Heart right ventricle (tissue), 16 donors: ENCODE data around the gene PAQR8. TPM values are rescaled to one million over a fixed set of nuclear protein-coding genes. Genes with fewer than 3 reads are reported as not detected.
"Not testable (repeated sequence)": the region's sequence is repeated elsewhere in the genome, so short reads cannot be mapped to it uniquely, and the experiment has no call there.

Source experiments
- ATAC-seq, 8 donors: fragments of 200-7000 bp; cut with Tn5 transposase; one replicate each; pipeline ENCODE4 v1.9.1; 2020; ENCODE audit warnings: mild to moderate bottlenecking in 8 of 8, moderate library complexity in 8 of 8, moderate number of reproducible peaks in 1 of 8
- DNase-seq, 2 donors: peaks; one replicate each; pipeline ENCODE4 v3.0.0-alpha.2; 2020
- H3K27ac ChIP-seq, 10 donors: fragments of 200-600 bp; sonication (generic) in 2 of 10; one replicate each; pipeline versions ENCODE4 v1.5.0 to v1.8.0; 2020 to 2022; ENCODE audit warnings: mild to moderate bottlenecking in 3 of 10
- H3K27me3 ChIP-seq, 7 donors: fragments of 200-600 bp; one replicate each; pipeline ENCODE4 v1.8.0; 2021 to 2022; ENCODE audit warnings: mild to moderate bottlenecking in 2 of 7
- H3K36me3 ChIP-seq, 9 donors: fragments of 200-600 bp; sonication (generic) in 1 of 9; one replicate each; pipeline versions ENCODE4 v1.5.0 to v1.8.0; 2020 to 2022; ENCODE audit warnings: mild to moderate bottlenecking in 2 of 9
- H3K4me1 ChIP-seq, 9 donors: fragments of 200-600 bp; sonication (generic) in 1 of 9; one replicate each; pipeline versions ENCODE4 v1.5.0 to v1.8.0; 2020 to 2022; ENCODE audit warnings: mild to moderate bottlenecking in 4 of 9
- H3K4me3 ChIP-seq, 10 donors: fragments of 200-600 bp; sonication (generic) in 2 of 10; one replicate each; pipeline versions ENCODE4 v1.5.0 to v1.8.0; 2020 to 2022; ENCODE audit warnings: mild to moderate bottlenecking in 7 of 10, moderate library complexity in 2 of 10
- H3K9me3 ChIP-seq, 11 donors: fragments of 200-600 bp in 10 of 11; sonication (generic) in 2 of 11; one replicate each; pipeline versions ENCODE4 v1.5.0 to v1.8.0; 2013 to 2022; ENCODE audit warnings: mild to moderate bottlenecking in 2 of 11, control low read depth in 1 of 11, moderate library complexity in 1 of 11
- CTCF ChIP-seq, 9 donors: fragments of 200-600 bp; sonication (generic) in 2 of 9; IDR thresholded peaks; one replicate each; pipeline versions ENCODE4 v1.5.0 to v1.8.0; 2021 to 2022; ENCODE audit warnings: antibody characterized with exemption in 9 of 9, mild to moderate bottlenecking in 5 of 9, moderate library complexity in 1 of 9
- WGBS, 2 donors: extraction: QIAGEN DNeasy Blood & Tissue Kit; methylation state at CpG; one replicate each; pipeline ENCODE4 v1.1.7; 2013; ENCODE audit warnings: inconsistent platforms in 1 of 2; 5-methylcytosine and 5-hydroxymethylcytosine counted together
- intact Hi-C, 10 donors: fragments of 100-400 bp; cut with DNase I; formaldehyde crosslinking; loops; one replicate each; pipeline versions ENCODE4 v1.11.1 to v1.14.2; 2022
- polyA plus RNA-seq, 2 donors: library from polyadenylated mRNA; stranded (reverse); fragments of 200-250 nt; gene quantifications; one replicate each; pipeline ENCODE4 v1.2.3, GENCODE V29; 2013
- total RNA-seq, 10 donors: library from RNA; stranded (reverse); fragmentation: NEBNext Ultra II Directional in 3 of 10; extraction: Animal tissue kit (Norgen Biotek cat#: 25700) in 3 of 10; gene quantifications; one replicate each; pipeline versions ENCODE4 v1.2.1 to v1.2.4, GENCODE V29; 2021 to 2023
- donor health status: Arrhythmogenic right ventricular cardiomyopathy.
- donor health status: ischemic (EF 13 %, LVEDD 7.1; RV severe dilation, severe dysfunction).
- donor health status: healthy with polysubstance abuse.
- donor health status: DM: no; HTN: yes; CAD: no.
- donor health status: DM: no; HTN: no; CAD: no.
- donor health status: ischemic (EF 25% LVEDD 6.9; RV normal size, moderate dysfunction).
- donor health status: ischemic (EF 25% LVEDD 5.7; RV mildly dilated, moderate dysfunction).
- donor health status: healthy.
- donor health status: DM: yes; HTN: yes; CAD: no.
- donor health status: Ischemic cardiomyopathy.
- donor health status: ischemic (EF 35%, LVEDD 5.7; RV mildly dilated, moderate dysfunction).
- donor health status: nonischemic (EF 11% LVEDD 7.7; RV severe dilation, severe dysfunction).
- donor health status: DM: yes; HTN: yes; CAD: no.
- donor health status: PGD.
- donor health status: ischemic (EF 29% LVEDD 5.4; RV normal size, mild dysfunction).
- donor health status: nonischemic (EF 23%, LVEDD 6.1; RV moderate dilation, normal function).

PAQR8 gene
- total and polyA plus RNA-seq, 12 donors: 1.0 to 6.3 (median 2.8) TPM

DNA sequence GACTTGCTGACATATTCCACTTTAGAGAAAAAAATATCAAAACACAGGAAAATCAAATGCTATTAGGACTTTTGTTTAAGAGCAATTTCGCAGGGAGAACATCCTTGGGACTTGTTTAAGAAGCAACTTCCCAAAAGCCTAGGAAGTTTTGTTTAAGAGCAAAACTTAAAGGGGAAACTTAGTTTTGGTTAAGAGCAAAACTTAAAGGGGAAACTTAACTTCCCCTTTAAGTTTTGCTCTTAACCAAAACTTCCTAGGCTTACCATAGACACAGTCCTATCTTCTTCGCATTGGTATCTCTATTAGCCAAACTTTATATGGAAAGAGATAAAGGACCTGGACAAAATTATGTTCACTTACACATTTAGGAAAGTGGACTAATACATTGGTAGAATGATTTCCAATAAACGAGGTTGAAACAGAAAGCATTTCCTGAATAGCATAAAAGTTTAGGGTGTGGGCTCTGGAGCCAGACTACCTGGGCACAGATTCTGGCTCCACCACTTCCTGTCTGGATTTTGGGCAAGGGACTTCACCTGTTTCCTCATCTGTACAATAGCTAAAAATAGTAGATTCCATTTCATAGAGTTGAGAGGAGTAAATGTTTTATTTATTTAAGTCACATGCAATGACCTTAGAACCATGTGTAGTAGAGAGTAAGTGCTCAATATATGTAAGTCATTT lies 15.7 kb downstream of the PAQR8 start:
- Histone ChIP-seq H3K27me3 (no peaks in the 10 kb centered on the region), H3K27ac (peak overlapping the region in 1 of 10 donors; percentile 61), H3K4me3 (no peak overlapping the region), H3K36me3 (no peaks in the 10 kb centered on the region), H3K9me3 (no peaks in the 10 kb centered on the region), H3K4me1 (peaks cover 0 to 25% (median 15%) of the 10 kb centered on the region in 9 donors)
- WGBS, 2 donors: 63 to 68% methylated on average over 3 of the region's 3 CpGs
- intact Hi-C loops: no loop called here
- no peak for TF ChIP-seq CTCF (IDR thresholded peaks at IDR 0.05)
- ATAC-seq (no peak), DNase-seq (no peak)

- H3K27me3 ChIP-seq: no peaks in the 10 kb centered on the region
- H3K4me3 ChIP-seq: no peak overlapping the region
- DNase-seq: no peak
- intact Hi-C loops: no loop called here
- no peak for ATAC-seq
- 91 to 99% methylated on average over 4 of the region's 4 CpGs for WGBS, 2 donors
- no peaks in the 10 kb centered on the region for H3K9me3 ChIP-seq
- no peak for TF ChIP-seq CTCF (IDR thresholded peaks at IDR 0.05)
- no peaks in the 10 kb centered on the region for H3K36me3 ChIP-seq
- no peak overlapping the region for H3K27ac ChIP-seq
- peaks cover 0 to 21% (median 15%) of the 10 kb centered on the region in 9 donors for H3K4me1 ChIP-seq
Measured at GRCh38 chr6:52381249-52381648, 19.3 kb downstream of the PAQR8 start.

- Histone ChIP-seq H3K9me3 (peaks cover 0 to 4% (median 0%) of the 10 kb centered on the region in 11 donors), H3K27ac (no peak overlapping the region), H3K36me3 (no peaks in the 10 kb centered on the region), H3K27me3 (no peaks in the 10 kb centered on the region), H3K4me3 (no peak overlapping the region), H3K4me1 (peaks cover 0 to 4% (median 2%) of the 10 kb centered on the region in 9 donors)
- DNase-seq (no peak), ATAC-seq (no peak)
- WGBS, 2 donors: 93 to 97% methylated on average over 2 of the region's 2 CpGs
- no peak for TF ChIP-seq CTCF (IDR thresholded peaks at IDR 0.05)
- intact Hi-C loops: no loop called here
Measured at GRCh38 chr6:52384145-52384766, 22.3 kb downstream of the PAQR8 start.

DNA sequence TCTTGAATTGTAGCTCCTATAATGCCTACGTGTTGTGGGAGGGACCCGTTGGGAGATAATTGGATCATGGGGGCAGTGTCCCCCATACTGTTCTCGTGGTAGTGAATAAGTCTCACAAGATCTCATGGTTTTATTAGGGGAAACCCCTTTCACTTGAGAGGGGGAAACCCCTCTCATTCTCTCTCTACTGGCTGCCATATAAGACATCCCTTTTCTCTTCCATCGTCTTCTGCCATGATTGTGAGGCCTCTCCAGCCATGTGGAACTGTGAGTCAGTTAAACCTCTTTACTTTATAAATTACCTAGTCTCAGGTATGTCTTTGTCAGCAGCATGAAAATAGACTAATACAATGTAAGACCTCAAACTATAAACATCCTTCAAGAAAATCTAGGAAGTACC lies 23.1 kb downstream of the PAQR8 start:
- Histone ChIP-seq H3K4me1 (peaks cover 2 to 12% (median 10%) of the 10 kb centered on the region in 9 donors), H3K9me3 (peaks cover 0 to 4% (median 0%) of the 10 kb centered on the region in 11 donors), H3K36me3 (no peaks in the 10 kb centered on the region), H3K27me3 (no peaks in the 10 kb centered on the region), H3K27ac (no peak overlapping the region), H3K4me3 (no peak overlapping the region)
- DNase-seq: no peak
- intact Hi-C loops: no loop called here
- ATAC-seq: no peak
- TF ChIP-seq CTCF (IDR thresholded peaks at IDR 0.05): no peak
- WGBS, 2 donors: 95 to 98% methylated on average over 4 of the region's 4 CpGs

DNA sequence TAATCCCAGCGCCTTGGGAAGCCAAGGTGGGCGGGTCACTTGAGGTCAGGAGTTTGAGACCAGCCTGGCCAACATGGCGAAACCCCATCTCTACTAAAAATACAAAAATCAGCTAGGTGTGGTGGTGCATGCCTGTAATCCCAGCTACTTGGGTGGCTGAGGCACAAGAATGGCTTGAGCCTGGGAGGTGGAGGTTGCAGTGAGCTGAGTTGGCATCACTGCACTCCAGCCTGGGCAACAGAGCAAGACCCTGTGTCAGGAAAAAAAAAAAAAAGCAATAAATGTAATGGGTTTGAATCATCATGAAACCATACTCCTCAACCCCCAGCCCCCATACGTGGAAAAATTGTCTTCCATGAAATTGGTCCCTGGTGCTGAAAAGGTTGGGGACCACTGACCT lies 26.2 kb downstream of the PAQR8 start:
- ATAC-seq, H3K27ac ChIP-seq, H3K36me3 ChIP-seq, intact Hi-C loops, H3K4me3 ChIP-seq, H3K9me3 ChIP-seq, H3K27me3 ChIP-seq, DNase-seq: not testable (repeated sequence)
- WGBS, 2 donors: 82 to 86% methylated on average over 4 of the region's 4 CpGs
- H3K4me1 ChIP-seq: peaks cover 3 to 27% (median 17%) of the 10 kb centered on the region in 9 donors
